MM.1S (cell line): ENCODE measurements around the gene ACSL5.

Experiments used
- DNase-seq: peaks from one replicate; pipeline ENCODE4 v3.0.0-alpha.2; 2015
- H2AFZ ChIP-seq: fragments of 300-600 bp; sonication (generic); 2 replicates; pipeline ENCODE4 v1.6.0; 2016; ENCODE audit warnings: antibody characterized with exemption, low read length
- H3F3A ChIP-seq: fragments of 300-600 bp; sonication (generic); 2 replicates; pipeline ENCODE4 v1.6.1; 2016; ENCODE audit warnings: mild to moderate bottlenecking, antibody characterized with exemption, low read length, moderate library complexity, mixed read lengths; ENCODE audit not compliant: insufficient read depth
- H3K27ac ChIP-seq: fragments of 300-600 bp; sonication (generic); 2 replicates; pipeline ENCODE4 v1.5.1; 2016; ENCODE audit warnings: mild to moderate bottlenecking, low read length
- H3K27me3 ChIP-seq: fragments of 300-600 bp; sonication (generic); replicated peaks from 2 replicates; pipeline ENCODE4 v1.6.0; 2016; ENCODE audit warnings: low read length; ENCODE audit not compliant: insufficient read depth
- H3K36me3 ChIP-seq: fragments of 300-600 bp; sonication (generic); replicated peaks from 2 replicates; pipeline ENCODE4 v1.6.1; 2016; ENCODE audit warnings: mild to moderate bottlenecking, low read length, mixed read lengths; ENCODE audit not compliant: insufficient read depth
- H3K4me1 ChIP-seq: fragments of 300-600 bp; sonication (generic); 2 replicates; pipeline ENCODE4 v1.6.1; 2016; ENCODE audit warnings: low read length, mixed read lengths
- H3K4me2 ChIP-seq: fragments of 300-600 bp; sonication (generic); 2 replicates; pipeline ENCODE4 v1.6.0; 2016; ENCODE audit warnings: low read depth, low read length
- H3K4me3 ChIP-seq: fragments of 300-600 bp; sonication (generic); 2 replicates; pipeline ENCODE4 v1.5.1; 2016; ENCODE audit warnings: low read length, mixed read lengths
- H3K79me2 ChIP-seq: fragments of 300-600 bp; sonication (generic); 2 replicates; pipeline ENCODE4 v1.6.1; 2016; ENCODE audit warnings: mixed run types, low read length, mixed read lengths
- H3K9ac ChIP-seq: fragments of 300-600 bp; sonication (generic); 2 replicates; pipeline ENCODE4 v1.6.1; 2016; ENCODE audit warnings: low read length, mixed read lengths
- H3K9me2 ChIP-seq: fragments of 300-600 bp; sonication (generic); replicated peaks from 2 replicates; pipeline ENCODE4 v1.6.1; 2016; ENCODE audit warnings: mild to moderate bottlenecking, low read length, mixed read lengths; ENCODE audit not compliant: insufficient read depth
- H3K9me3 ChIP-seq: fragments of 300-600 bp; sonication (generic); replicated peaks from 2 replicates; pipeline ENCODE4 v1.6.1; 2016; ENCODE audit warnings: mild to moderate bottlenecking, low read length, mixed read lengths; ENCODE audit not compliant: insufficient read depth
- H4K20me1 ChIP-seq: fragments of 300-600 bp; sonication (generic); 2 replicates; pipeline ENCODE4 v1.6.1; 2016; ENCODE audit warnings: mild to moderate bottlenecking, low read length, moderate library complexity, mixed read lengths; ENCODE audit not compliant: insufficient read depth
- EZH2 ChIP-seq: fragments of 300-600 bp; sonication (generic); optimal IDR thresholded peaks from 2 replicates; pipeline ENCODE3; 2017; ENCODE audit warnings: low read depth, mild to moderate bottlenecking, antibody characterized with exemption, low read length, mixed read lengths
- EZH2phosphoT487 ChIP-seq: fragments of 300-600 bp; sonication (generic); IDR thresholded peaks from 2 replicates; pipeline ENCODE4 v1.6.1; 2018; ENCODE audit warnings: antibody characterized with exemption, low read length
- TF ChIP-seq, protein P1 (sequence below): fragments of 300-600 bp; sonication (generic); IDR thresholded peaks from 2 replicates; pipeline ENCODE4 v1.5.1; 2016; ENCODE audit warnings: antibody characterized with exemption, low read length, mixed read lengths

ACSL5 gene

DNA sequence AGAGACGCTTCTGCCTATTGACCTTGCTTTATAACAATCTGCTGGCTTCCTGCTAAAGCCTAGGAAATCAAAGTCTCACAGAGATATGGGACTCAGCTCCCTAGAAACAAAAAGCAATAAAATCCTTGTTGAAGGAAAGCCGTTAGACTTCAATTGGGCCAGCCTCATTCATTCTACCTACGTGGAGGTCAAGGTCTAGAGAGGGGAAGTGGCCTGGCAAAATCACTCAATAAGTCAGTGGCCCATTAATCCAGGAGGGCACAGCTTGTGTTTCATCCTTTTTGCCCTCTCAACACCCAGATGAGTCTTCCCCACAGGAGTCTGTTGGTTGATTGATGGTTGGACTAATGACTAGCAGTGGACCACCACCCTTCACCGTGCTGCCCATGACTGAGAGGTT lies 40.5 kb upstream of the ACSL5 start:
- H3K9ac ChIP-seq = no peak overlapping the region
- no peak overlapping the region for H2AFZ ChIP-seq
- no peaks in the 10 kb centered on the region for H3K4me1 ChIP-seq
- H4K20me1 ChIP-seq = no peaks in the 10 kb centered on the region
- no peak for TF ChIP-seq EZH2
- TF ChIP-seq, protein P1, sequence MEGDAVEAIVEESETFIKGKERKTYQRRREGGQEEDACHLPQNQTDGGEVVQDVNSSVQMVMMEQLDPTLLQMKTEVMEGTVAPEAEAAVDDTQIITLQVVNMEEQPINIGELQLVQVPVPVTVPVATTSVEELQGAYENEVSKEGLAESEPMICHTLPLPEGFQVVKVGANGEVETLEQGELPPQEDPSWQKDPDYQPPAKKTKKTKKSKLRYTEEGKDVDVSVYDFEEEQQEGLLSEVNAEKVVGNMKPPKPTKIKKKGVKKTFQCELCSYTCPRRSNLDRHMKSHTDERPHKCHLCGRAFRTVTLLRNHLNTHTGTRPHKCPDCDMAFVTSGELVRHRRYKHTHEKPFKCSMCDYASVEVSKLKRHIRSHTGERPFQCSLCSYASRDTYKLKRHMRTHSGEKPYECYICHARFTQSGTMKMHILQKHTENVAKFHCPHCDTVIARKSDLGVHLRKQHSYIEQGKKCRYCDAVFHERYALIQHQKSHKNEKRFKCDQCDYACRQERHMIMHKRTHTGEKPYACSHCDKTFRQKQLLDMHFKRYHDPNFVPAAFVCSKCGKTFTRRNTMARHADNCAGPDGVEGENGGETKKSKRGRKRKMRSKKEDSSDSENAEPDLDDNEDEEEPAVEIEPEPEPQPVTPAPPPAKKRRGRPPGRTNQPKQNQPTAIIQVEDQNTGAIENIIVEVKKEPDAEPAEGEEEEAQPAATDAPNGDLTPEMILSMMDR = no peak
- no peaks in the 10 kb centered on the region for H3K9me2 ChIP-seq
- H3K36me3 ChIP-seq = no peaks in the 10 kb centered on the region
- H3K27me3 ChIP-seq = no peaks in the 10 kb centered on the region
- no peak overlapping the region for H3K4me2 ChIP-seq
- H3K4me3 ChIP-seq = no peak overlapping the region
- H3F3A ChIP-seq = no peaks in the 10 kb centered on the region
- no peaks in the 10 kb centered on the region for H3K9me3 ChIP-seq
- no peak for DNase-seq
- H3K27ac ChIP-seq = no peak overlapping the region
- H3K79me2 ChIP-seq = no peaks in the 10 kb centered on the region

DNA sequence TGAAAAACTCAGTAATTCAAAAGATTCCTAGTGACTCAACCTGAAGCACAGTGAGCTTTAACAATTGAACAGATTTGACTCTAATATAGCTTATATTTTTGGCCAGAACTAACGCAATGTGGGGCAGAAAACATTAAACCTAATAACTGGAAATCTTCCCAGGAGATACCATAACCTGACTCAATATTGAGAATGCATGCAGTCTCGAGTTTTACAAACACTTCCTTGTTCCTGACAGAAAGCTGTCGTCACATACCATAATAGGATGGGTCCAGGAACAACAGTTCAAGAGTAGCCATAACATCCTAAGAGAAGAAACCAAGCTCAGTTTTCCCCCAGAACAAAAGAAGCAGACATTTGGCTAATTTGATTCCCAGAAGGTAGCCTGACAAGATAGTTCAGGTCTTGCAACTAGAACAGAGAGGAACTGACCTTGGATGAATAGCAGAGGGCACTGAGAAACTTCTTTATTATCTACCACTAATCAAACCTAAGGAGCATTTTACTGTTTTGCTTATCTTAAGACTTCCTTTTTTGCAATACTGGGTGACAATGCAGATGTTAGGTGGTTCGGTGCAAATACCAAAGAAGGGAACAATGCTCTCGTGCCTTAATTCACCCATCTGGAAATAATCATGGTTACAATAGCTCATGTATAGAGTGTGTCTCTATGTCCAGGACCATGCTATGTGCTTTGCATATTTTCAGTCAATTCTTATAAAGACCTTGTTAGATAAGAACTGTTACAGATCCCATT lies 38.6 kb upstream of the ACSL5 start:
- no peak overlapping the region for H3K4me2 ChIP-seq
- DNase-seq = no peak
- H3K4me1 ChIP-seq = no peaks in the 10 kb centered on the region
- H3K79me2 ChIP-seq = no peaks in the 10 kb centered on the region
- H2AFZ ChIP-seq = no peak overlapping the region
- no peaks in the 10 kb centered on the region for H3K36me3 ChIP-seq
- H3K9me2 ChIP-seq = no peaks in the 10 kb centered on the region
- TF ChIP-seq EZH2phosphoT487 (no peak), EZH2 (no peak)
- TF ChIP-seq, protein P1 = no peak
- no peak overlapping the region for H3K27ac ChIP-seq
- H3K27me3 ChIP-seq = no peaks in the 10 kb centered on the region
- H3K9me3 ChIP-seq = no peaks in the 10 kb centered on the region
- H3K4me3 ChIP-seq = no peak overlapping the region
- no peaks in the 10 kb centered on the region for H3F3A ChIP-seq
- H3K9ac ChIP-seq = no peak overlapping the region
- H4K20me1 ChIP-seq = no peaks in the 10 kb centered on the region

- no peaks in the 10 kb centered on the region for H3K4me1 ChIP-seq
- no peaks in the 10 kb centered on the region for H3F3A ChIP-seq
- H4K20me1 ChIP-seq = no peaks in the 10 kb centered on the region
- no peaks in the 10 kb centered on the region for H3K36me3 ChIP-seq
- H3K4me2 ChIP-seq = no peak overlapping the region
- DNase-seq = no peak
- TF ChIP-seq EZH2phosphoT487 = no peak
- TF ChIP-seq, protein P1 = no peak
- TF ChIP-seq EZH2 = no peak
- H2AFZ ChIP-seq = no peak overlapping the region
- no peak overlapping the region for H3K4me3 ChIP-seq
- H3K79me2 ChIP-seq = no peaks in the 10 kb centered on the region
- no peaks in the 10 kb centered on the region for H3K27me3 ChIP-seq
- H3K9me3 ChIP-seq = no peaks in the 10 kb centered on the region
- no peaks in the 10 kb centered on the region for H3K9me2 ChIP-seq
- H3K27ac ChIP-seq = no peak overlapping the region
- H3K9ac ChIP-seq = no peak overlapping the region
Measured at GRCh38 chr10:112335868-112336265, 38.0 kb upstream of the ACSL5 start.
